CD4-positive, alpha-beta T cell treated with Interleukin-21 for 1 hour (primary cell): Measurements from ENCODE around the gene B3GNT3.
"Not testable (repeated sequence)": the region's sequence is repeated elsewhere in the genome, so short reads cannot be mapped to it uniquely, and the experiment has no call there.

ENCODE experiments used
- DNase-seq: peaks from one replicate; pipeline ENCODE4 v3.0.0-alpha.2; 2020

Gene B3GNT3

DNA sequence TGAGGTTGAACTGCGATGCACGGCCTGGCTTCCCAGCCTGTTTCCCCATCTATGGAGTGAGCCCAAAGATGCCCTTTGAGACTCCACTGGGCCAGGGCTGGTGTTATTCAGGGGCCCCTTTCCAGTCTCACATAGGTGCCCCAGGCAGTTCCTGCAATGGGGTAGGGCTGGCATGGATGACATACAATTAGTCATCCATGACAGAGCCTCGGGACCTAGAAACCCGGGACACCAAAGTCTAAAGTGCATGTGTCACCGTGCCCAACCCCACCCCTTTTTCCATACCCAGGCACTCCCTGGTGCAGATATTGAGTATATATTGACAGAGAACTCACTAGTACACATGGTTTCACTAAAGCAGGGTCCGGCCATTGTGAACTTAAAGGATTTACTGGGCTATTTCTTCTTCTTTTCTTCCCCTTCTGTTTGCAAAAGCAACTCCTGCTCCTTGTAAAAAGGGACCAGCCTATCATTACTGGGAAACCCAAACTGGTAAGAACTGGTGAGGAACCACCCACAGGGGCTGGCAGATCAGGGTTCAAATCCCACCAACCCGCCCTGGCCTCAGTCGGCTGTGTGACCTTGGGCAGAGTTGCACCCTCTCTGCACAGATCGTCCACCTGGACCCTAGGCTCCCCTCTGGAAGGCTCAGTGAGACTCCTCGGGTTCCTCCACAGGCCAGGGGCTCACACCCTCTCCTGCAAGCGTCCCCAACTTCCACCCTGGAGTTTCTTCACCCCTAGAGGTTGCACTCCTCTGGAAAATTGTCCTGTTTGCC is 2.7 kb downstream of the B3GNT3 start:
- no peak for DNase-seq

DNA sequence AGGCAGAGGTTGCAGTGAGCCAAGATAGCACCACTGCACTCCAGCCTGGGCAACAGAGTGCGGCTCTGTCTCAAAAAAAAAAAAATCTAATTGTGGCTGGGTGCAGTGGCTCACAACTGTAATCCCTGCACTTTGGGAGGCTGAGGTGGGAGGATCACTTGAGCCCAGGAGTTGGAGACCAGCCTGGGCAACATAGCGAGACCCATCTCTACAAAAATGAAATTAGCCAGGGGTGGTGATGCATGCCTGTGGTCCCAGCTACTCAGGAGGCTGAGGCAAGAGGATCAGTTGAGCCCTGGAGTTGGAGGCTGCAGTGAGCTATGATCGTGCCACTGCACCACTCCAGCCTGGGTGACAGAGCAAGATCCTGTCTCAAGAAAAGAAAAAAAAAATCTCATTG is 3.7 kb downstream of the B3GNT3 start:
- DNase-seq, result not testable (repeated sequence)

DNA sequence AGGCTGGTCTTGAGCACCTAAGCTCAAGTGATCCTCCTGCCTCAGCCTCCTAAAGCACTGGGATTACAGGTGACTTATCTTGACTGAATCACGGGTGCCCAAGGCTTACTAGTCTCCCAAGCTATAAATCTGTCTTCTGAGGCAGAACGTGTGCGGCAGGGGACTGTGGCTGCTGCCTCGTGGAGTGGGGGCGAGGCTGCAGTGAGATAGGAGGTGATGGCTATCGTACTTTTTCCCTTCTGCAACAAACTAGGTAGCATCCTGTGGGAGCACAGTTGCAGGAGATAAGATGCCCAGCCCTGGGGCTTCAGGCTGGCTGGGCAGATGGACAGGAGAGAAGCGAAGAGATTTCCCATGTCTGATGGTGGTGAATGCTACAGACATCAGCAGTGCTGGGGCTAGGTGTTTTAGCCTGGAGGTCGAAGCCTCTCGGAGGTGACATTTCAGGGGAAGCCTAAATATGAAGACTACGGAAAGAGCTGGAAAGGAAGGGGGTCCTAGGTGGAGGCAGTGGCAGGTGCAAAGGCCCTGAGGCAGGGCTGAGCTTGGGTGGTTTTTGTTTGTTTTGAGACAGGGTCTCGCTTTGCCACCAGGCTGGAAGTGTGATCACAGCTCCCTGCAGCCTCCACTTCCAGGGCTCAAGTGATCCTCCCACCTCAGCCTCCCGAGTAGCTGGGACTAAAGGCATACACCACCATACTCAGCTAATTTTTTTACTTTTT is 7.4 kb downstream of the B3GNT3 start:
- DNase-seq, result no peak

- DNase-seq, result peak; percentile 50
Observed at GRCh38 chr19:17803264-17803896, 8.4 kb downstream of the B3GNT3 start.

DNA sequence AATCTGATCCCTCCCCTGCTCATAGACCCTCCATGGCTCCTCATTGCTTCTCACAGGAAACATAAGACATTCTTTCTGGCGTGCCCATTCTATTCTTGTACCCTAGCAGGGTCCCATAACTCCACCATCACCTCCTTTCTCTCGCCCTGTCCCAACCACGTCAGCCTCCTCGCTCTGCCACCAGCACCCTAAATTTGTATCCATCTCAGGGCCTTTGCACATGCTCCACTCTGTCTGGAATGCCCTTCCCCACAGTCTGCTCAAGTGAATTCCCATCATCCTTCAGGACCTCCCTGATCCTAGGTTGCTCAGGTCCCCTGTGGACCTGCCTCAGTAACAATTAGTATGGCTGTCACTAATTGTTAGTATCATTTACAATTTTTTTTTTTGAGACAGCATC is 10.5 kb downstream of the B3GNT3 start:
- DNase-seq, result no peak

DNA sequence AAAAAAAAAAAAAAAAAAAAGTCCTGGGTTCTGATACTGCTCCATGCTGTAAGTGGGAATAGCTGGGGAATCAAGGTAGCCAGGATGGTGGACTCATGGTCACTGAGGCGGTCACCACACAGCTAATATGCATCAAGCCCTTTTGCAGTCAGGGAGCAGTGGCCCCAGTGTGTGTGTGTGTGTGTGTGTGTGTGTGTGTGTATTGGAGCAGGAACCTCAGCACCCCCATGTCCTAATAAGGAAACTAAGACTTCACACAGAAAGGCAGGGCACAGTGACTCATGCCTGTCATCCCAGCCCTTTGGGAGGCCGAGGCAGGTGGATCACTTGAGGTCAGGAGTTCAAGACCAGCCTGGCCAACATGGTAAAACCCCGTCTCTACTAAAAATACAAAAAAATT is 12.0 kb downstream of the B3GNT3 start:
- DNase-seq, result peak; percentile 10

GRCh38 chr19:17807731-17808316 is 12.9 kb downstream of the B3GNT3 start:
- peak; percentile 17 for DNase-seq

DNA sequence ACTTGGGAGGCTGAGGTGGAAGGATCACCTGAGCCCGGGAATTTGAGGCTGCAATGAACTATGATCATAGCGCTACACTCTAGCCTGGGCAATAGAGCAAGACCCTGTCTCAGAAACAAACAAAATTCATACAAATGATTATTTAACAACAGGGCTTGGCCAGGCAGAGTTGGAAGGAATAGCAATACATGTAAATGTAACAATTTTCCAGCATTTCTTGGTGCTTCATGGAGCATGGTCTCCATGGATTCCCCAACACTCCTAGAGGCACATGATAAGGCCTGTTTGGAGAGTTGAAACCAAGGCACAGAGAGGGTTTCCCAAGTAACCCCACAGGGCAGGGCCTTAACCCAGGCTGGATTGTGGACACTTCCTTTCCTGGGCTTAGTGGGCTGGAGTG is 16.2 kb downstream of the B3GNT3 start:
- DNase-seq, result no peak

- no peak for DNase-seq
Observed at GRCh38 chr19:17811681-17812080, 16.7 kb downstream of the B3GNT3 start.

DNA sequence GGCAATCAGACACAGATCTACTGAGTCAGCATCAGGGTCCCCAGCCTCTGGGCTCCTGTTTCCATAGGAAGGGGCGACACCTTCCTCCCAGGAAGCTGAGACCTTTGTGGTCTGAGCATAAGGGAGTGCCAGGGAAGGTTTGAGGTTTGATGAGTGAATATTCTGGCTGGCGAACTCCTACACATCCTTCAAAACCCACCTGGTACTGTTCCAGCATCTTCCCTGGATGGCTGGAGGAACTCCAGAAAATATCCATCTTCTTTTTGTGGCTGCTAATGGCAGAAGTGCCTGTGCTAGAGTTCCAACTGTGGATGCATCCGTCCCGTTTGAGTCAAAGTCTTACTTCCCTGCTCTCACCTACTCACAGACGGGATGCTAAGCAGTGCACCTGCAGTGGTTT is 17.2 kb downstream of the B3GNT3 start:
- DNase-seq, result no peak

DNA sequence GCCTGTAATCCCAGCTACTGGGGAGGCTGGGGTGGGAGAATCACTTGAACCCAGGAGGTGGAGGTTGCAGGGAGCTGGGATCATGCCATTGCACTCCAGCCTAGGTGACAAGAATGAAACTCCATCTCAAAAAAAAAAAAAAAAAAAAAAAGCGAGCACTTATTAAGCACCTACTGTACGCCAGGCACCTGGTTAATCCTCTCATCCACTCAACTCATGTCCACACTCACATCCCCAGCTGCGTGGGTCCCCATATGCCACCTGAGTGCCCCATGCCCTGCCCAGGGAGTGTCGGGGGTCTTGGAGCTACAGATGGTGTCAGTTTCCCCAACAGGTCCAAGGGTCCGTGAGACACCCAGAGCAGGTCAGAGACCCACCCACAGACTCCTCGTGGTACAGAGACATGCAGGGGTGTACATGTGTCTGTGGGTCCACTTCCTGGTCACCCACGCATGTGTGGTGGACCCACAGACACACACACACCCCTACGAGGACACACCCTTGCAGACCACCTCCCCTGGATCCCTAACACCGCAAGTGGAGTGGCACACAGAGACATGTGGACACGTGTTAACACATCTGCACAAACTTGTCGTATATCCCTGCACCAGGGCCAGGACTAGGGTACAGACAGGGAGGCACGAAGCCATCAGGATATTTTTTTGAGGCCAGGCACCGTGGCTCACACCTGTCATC is 22.9 kb downstream of the B3GNT3 start:
- no peak for DNase-seq

DNA sequence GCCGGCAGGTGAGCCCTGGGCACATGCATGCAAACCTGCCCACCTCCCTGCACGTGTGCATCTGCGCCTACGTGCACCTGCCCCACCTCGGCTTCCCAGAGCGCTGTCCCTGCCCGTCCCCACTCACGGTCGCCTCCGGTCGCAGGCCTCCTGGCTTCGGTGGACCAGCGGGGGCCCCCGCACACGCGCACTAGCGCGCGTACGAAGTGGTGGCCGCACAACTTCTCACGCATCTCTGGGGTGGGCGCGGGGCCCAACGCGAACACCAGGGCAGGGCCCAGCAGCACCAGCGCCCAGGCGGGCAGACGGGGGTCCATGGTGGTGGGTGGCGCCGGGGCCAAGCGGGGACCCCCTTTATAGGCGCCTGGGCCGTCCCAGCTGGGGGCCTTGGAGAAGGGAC is 26.3 kb downstream of the B3GNT3 start, which contains the start of gene INSL3:
INSL3 (minus strand) TSS at position 330 of the 400 bp plus-strand sequence; CDS start at position 317, 13 bp downstream.
- no peak for DNase-seq

DNA sequence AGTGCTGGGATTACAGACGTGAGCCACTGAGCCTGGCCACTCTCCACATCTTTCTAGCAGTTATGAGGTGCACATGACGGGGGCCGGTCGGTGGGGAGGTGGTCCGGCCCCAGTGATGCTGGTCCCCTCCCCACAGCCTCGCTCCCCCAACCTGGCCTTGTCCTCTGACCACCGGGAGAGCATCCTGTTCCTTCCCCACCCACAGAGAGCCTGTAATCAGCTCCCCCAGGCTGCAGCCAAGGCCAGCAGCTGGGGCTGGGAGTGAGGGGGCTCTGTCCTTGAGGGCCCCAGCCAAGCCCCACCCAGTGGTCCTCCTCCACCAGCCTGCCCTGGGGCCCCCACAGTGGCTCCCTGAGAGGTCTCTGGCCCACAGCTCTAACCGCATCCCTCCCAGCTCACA is 29.4 kb downstream of the B3GNT3 start:
- DNase-seq, result no peak

DNA sequence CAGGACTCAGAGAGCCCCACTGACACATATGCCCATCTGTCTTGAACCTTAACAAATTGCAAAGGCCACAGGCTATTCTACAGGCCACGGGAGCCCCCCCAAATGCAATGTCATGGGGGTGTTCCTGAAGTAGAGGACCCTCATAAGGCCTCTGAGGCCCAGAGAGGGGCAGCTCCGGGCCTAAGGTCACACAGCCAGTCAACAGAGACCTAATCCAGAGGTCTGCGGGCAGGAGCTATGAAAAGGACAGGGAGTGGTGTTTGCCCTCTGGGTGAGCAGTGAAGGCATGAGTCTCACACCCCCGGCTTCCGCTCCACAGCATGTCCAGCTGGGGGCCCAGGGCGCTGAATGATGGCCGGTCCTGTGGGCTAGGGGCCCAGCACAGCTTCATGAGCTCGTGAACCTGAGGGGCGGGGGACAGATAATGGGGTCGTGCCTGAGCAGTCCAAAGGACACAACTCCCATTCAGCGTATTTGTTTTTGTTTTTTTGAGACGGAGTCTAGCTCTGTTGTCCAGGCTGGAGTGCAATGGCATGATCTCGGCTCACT is 31.6 kb downstream of the B3GNT3 start:
- no peak for DNase-seq

DNA sequence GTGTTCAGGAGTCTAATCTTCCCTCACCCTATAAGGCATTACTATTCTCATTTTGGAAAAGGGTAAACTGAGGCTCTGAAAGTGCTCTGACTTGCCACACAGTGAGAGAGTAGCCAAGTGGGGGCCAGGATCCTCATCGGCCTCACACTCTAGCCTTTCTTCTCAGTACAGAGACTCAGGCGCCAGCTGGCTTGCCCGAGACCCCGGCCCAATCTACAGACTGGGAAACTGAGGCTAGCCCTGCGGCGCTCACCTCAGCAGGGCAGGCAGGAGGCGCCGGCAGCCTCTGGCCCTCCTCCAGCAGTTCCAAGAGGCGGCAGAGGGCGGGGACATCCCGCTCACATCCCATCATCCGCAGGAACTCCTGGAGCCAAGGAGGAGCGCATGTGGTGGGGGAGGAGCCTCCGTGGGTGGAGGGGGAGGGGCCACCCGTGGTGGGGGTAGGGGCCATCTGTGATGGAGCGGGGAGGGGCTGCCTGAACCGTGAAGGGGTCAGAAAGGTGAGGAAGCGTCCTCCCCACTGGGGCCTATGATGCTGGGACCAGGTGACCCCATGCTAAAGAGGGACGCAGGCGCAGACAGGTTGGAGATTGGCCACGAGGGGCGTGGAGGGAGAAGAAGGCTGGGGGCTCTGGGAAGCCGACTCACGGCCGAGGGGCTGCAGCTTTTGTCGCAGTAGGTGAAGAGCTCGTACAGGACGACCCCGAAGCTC is 35.1 kb downstream of the B3GNT3 start:
- no peak for DNase-seq

DNA sequence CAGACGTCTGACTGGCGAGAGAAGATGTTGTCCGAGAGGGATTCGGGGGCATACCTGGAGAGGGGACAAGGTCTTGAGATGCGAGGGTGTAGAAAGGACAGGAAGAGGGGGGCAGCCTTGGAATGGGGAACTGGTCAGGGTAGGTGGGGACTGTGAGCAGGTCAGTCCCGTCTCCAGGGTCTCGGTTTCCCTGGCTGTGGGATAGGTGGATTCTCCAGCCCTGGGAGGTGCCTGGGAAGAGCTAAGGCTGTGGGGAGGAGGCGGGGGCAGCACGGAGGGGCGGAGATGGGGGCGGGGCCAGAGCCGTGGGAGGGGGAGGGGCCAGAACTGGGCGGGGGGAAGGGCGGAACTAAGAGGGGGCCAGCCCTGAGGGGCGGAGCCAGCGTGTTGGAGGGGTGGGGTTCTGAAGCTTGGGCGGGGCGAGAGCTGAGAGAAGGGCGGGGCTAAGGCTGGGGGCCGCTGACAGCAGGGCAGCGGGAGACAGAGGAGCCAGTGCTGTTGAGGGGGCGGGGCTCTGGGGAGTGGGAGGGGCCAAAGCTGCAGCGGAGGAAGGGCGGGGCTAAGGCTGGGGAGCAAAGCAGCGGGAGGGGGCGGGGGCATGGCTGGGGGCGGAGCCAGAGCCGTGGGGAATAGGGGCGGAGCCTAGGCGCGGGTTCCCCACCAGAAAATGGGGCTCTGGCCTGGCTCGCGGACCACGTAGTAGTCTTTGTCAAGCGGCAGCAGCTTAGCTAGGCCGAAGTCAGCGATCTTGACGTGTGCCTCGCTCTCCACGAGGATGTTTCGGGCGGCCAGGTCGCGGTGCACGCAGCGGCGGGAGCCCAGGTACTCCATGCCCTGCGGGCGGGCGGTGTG is 35.9 kb downstream of the B3GNT3 start:
- DNase-seq, result peak; percentile 55

GRCh38 chr19:17831419-17831888 is 36.5 kb downstream of the B3GNT3 start:
- DNase-seq, result no peak

DNA sequence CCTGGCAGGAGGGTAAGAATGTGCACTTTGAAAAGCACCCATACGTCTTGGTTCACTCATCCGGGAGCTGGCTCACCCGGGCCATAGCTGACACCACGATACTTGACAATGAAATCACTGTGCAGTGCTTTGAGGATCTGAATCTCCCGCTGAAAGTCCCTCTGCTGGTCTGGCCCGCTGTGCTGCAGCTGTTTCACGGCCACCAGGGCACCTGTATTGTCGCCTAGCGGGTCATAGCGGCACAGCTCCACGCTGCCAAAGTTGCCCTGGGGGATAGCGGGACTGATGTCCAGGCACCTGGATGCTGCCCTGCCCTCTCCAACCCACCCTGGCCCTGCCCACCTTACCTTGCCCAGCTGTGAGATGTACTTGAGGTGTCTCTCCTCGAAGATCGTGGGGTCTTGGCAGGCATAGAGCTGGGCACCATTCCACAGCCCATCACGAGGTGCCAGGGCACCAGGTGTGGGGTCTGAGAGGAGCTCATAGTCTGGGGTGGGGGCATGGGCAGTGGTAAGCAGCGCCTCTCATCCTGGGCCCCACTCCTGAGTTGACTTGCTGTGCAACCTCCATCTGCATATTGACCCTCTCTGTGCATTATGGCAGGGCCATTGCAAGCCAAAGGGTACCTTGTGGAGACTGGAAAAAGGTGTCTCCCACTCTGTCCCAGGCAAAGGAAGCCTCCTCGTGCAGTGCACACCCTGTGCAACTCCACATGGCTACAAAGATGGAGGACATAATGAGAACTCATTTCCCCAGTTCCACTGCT is 37.7 kb downstream of the B3GNT3 start:
- DNase-seq, result no peak

DNA sequence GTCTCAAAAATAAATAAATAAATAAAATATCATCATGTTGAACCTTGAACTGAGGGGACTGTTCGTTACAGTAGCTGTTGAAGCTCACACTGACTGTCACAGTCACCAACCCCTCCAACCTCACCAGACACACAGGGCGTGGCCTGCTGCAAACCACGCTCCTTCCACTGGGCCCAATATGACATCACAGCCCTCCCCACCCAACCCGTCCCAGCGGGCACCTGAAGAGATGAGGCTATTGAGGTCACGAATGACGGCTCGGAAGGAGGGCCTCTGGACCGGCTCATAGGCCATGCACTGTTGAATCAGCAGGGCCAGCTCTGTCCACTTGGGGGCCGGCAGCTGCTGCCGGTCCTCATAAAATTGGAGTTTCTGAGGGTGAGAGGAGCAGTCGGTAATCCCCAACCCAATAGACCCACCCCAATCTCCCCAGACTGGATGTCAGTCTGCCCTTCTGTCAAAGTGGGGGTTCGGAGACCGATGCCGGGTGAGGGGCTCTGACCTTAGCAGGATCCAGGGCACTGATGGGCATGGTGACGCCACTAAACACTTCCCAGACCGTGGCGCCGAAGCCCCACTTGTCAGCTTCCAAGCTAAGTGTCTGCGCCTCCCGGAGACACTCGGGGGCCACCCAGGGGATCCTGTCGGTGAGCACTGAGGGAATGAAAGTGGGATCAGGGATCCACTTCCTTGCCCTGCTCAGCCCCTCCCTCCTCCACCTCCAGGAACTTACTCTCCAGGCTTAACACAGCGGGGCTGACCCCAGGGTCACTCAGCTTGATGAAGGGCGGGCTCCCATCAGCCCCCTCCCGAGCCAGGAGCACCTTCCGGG is 39.6 kb downstream of the B3GNT3 start:
- DNase-seq, result peak; percentile 29
